SK-N-SH (cell line): ENCODE results near the gene PGLYRP4.

Source experiments
- FOSL2 ChIP-seq: IDR thresholded peaks from 2 replicates; pipeline ENCODE4 v1.4.0; 2012; ENCODE audit warnings: low read depth, mild to moderate bottlenecking, moderate library complexity, borderline replicate concordance
- POLR2AphosphoS5 ChIP-seq: IDR thresholded peaks from 2 replicates; pipeline ENCODE4 v1.6.1; 2012; ENCODE audit warnings: low read depth, low read length
- SIN3A ChIP-seq: IDR thresholded peaks from 2 replicates; pipeline ENCODE4 v1.6.1; 2012; ENCODE audit warnings: low read depth, mild to moderate bottlenecking, low read length, moderate library complexity, borderline replicate concordance
- TF ChIP-seq, protein P1 (sequence below): fragments of 200-600 bp; sonication (generic); IDR thresholded peaks from 2 replicates; pipeline ENCODE4 v1.6.1; 2017; ENCODE audit warnings: antibody characterized with exemption, mild to moderate bottlenecking, moderate library complexity
- TF ChIP-seq, protein P2 (sequence below): fragments of 150-350 bp; IDR thresholded peaks from 2 replicates; pipeline ENCODE4 v1.6.1; 2017; ENCODE audit warnings: antibody characterized with exemption, low read length, low read depth, borderline replicate concordance
- TF ChIP-seq, protein P3 (sequence below): IDR thresholded peaks from 2 replicates; pipeline ENCODE4; 2012

DNA sequence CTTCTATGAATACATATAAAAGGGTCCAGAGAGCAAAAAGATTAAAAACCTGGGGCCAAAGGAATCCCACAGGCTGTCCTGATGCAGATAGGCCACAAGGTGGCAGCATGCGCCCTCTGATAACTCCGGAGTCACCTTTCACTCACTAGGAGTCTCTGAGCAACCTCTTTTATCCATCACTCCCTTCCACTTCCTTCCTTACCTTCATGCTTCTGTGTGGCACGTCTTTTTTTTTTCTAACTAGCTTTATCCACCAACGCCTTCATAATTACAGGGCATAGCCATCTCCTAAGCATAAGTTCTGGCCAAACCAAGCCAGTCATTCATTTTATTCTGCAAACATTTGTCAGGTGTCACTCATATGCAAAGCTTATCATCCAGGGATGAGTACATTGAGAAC, 3.9 kb upstream of the PGLYRP4 start:
- TF ChIP-seq, protein P1, sequence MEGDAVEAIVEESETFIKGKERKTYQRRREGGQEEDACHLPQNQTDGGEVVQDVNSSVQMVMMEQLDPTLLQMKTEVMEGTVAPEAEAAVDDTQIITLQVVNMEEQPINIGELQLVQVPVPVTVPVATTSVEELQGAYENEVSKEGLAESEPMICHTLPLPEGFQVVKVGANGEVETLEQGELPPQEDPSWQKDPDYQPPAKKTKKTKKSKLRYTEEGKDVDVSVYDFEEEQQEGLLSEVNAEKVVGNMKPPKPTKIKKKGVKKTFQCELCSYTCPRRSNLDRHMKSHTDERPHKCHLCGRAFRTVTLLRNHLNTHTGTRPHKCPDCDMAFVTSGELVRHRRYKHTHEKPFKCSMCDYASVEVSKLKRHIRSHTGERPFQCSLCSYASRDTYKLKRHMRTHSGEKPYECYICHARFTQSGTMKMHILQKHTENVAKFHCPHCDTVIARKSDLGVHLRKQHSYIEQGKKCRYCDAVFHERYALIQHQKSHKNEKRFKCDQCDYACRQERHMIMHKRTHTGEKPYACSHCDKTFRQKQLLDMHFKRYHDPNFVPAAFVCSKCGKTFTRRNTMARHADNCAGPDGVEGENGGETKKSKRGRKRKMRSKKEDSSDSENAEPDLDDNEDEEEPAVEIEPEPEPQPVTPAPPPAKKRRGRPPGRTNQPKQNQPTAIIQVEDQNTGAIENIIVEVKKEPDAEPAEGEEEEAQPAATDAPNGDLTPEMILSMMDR: peak; percentile 93
- TF ChIP-seq, protein P2, sequence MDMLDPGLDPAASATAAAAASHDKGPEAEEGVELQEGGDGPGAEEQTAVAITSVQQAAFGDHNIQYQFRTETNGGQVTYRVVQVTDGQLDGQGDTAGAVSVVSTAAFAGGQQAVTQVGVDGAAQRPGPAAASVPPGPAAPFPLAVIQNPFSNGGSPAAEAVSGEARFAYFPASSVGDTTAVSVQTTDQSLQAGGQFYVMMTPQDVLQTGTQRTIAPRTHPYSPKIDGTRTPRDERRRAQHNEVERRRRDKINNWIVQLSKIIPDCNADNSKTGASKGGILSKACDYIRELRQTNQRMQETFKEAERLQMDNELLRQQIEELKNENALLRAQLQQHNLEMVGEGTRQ: no peak
- TF ChIP-seq, protein P3, sequence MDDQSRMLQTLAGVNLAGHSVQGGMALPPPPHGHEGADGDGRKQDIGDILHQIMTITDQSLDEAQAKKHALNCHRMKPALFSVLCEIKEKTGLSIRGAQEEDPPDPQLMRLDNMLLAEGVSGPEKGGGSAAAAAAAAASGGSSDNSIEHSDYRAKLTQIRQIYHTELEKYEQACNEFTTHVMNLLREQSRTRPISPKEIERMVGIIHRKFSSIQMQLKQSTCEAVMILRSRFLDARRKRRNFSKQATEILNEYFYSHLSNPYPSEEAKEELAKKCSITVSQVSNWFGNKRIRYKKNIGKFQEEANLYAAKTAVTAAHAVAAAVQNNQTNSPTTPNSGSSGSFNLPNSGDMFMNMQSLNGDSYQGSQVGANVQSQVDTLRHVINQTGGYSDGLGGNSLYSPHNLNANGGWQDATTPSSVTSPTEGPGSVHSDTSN: no peak
- TF ChIP-seq POLR2AphosphoS5: no peak
- TF ChIP-seq FOSL2: no peak
- TF ChIP-seq SIN3A: no peak
